Tongue (tissue), 2 donors: ENCODE measurements around the gene INVS. TPM values are rescaled to one million over a fixed set of nuclear protein-coding genes. Genes with fewer than 3 reads are reported as not detected.
"Not testable (repeated sequence)": the region's sequence is repeated elsewhere in the genome, so short reads cannot be mapped to it uniquely, and the experiment has no call there.

Source experiments
- DNase-seq: peaks from one replicate; pipeline ENCODE4 v3.0.0-alpha.2; 2015
- total RNA-seq: library from RNA; depleted of rRNA; stranded (reverse); fragments of >200 nt; gene quantifications from one replicate; pipeline ENCODE4 v1.2.3, GENCODE V29; 2014

INVS gene
- total RNA-seq, 1 donor from 2014 or later = 33.7 TPM

- no peak for DNase-seq
These were observed 26.2 kb downstream of the INVS start for GRCh38 chr9:100125236-100125635.

GRCh38 chr9:100125910-100126309 is 26.9 kb downstream of the INVS start:
- no peak for DNase-seq

GRCh38 chr9:100126423-100126822 is 27.4 kb downstream of the INVS start:
- DNase-seq = no peak

- DNase-seq = no peak
These were observed 30.7 kb downstream of the INVS start for GRCh38 chr9:100129772-100130171.

- DNase-seq = no peak
These were observed 32.2 kb downstream of the INVS start for GRCh38 chr9:100131216-100131615.

- no peak for DNase-seq
These were observed 32.9 kb downstream of the INVS start for GRCh38 chr9:100131875-100132430.

- DNase-seq = no peak
These were observed 35.7 kb downstream of the INVS start for GRCh38 chr9:100134731-100135130.

GRCh38 chr9:100136799-100137198 is 37.8 kb downstream of the INVS start:
- DNase-seq = not testable (repeated sequence)

GRCh38 chr9:100140303-100140702 is 41.3 kb downstream of the INVS start:
- not testable (repeated sequence) for DNase-seq

- DNase-seq = not testable (repeated sequence)
These were observed 42.8 kb downstream of the INVS start for GRCh38 chr9:100141862-100142261.

GRCh38 chr9:100145167-100145934 is 46.3 kb downstream of the INVS start:
- DNase-seq = not testable (repeated sequence)

- DNase-seq = not testable (repeated sequence)
These were observed 46.9 kb downstream of the INVS start for GRCh38 chr9:100145976-100146375.

GRCh38 chr9:100150214-100150613 is 51.2 kb downstream of the INVS start:
- peak; percentile 51 for DNase-seq

GRCh38 chr9:100160021-100160420 is 61.0 kb downstream of the INVS start:
- no peak for DNase-seq

GRCh38 chr9:100167176-100167575 is 68.1 kb downstream of the INVS start:
- no peak for DNase-seq

- DNase-seq = no peak
These were observed 69.0 kb downstream of the INVS start for GRCh38 chr9:100167915-100168654.

GRCh38 chr9:100170085-100170484 is 71.0 kb downstream of the INVS start:
- DNase-seq = no peak

- no peak for DNase-seq
These were observed 71.5 kb downstream of the INVS start for GRCh38 chr9:100170556-100170955.

GRCh38 chr9:100186356-100186755 is 87.3 kb downstream of the INVS start:
- DNase-seq = no peak

GRCh38 chr9:100190339-100190738 is 91.3 kb downstream of the INVS start:
- no peak for DNase-seq

GRCh38 chr9:100191264-100191663 is 92.2 kb downstream of the INVS start:
- no peak for DNase-seq

- no peak for DNase-seq
These were observed 94.0 kb downstream of the INVS start for GRCh38 chr9:100193078-100193477.

GRCh38 chr9:100196215-100196614 is 97.2 kb downstream of the INVS start:
- no peak for DNase-seq
